ENCODE data around the gene TCF3. TPM values are rescaled to one million over a fixed set of nuclear protein-coding genes. Genes with fewer than 3 reads are reported as not detected.
A peak's percentile ranks its signal among the peaks of the same experiment; 100 is the strongest.

Gene TCF3
- total RNA-seq, 1 experiment from 2014 or later, result 208 TPM

DNA sequence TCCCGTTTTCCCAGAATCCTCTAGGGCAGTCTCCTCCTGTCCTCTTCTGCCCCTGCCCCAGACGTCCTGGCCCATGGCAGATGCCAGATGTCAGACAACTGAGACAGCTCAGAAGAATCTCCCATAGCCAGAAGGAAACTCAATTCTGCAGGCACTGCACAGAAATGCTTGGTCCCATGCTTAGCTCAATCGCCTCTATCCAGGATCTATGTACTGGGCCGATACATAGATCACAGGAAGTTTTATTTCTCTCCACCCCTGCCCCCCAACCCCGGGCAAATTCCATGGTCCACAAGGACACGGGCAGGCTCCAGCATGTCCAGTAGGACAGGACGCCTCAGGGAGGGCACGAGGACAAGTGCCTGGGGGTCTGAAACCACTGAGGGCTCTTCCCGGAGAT lies 64.5 kb downstream of the TCF3 start:
- ChIA-PET POLR2A (interaction anchor here (1.3 to 1.7 kb wide), 2 partner anchors 9 to 14 kb away, joined by 3 to 5 read pairs; no protein-coding TSS in a partner anchor), CTCF (interaction anchor here (1.1 to 1.7 kb wide), 2 partner anchors 42 to 250 kb away, joined by 3 to 7 read pairs; no protein-coding TSS in a partner anchor), RAD21 (ENCODE audit: low non-redundant PET in 1 of 2, low total read pairs in 2 of 2, uncharacterized antibody in 2 of 2, unreplicated experiment in 2 of 2) (interaction anchor here in 1 of 2 experiments (0.5 to 0.6 kb wide), 2 partner anchors 12 to 29 kb away, joined by 3 to 6 read pairs; no protein-coding TSS in a partner anchor)
- H3K4me1 ChIP-seq (ENCODE audit: control insufficient read depth in 1 of 2, insufficient read depth in 2 of 2, low read length in 2 of 2), result peaks cover 33 to 56% of the 10 kb centered on the region in 2 experiments
- no peaks in the 10 kb centered on the region for H4K20me1 ChIP-seq (ENCODE audit: insufficient read depth)
- peak overlapping the region; percentile 63 for H3K4me2 ChIP-seq (ENCODE audit: low read length)
- H3K9ac ChIP-seq (ENCODE audit: low read length), result peak overlapping the region; percentile 17
- peaks cover 63% of the 10 kb centered on the region for H3K79me2 ChIP-seq (ENCODE audit: insufficient read depth, low read length)
- DNase-seq (ENCODE audit: low read depth, low spot score) (no peak), ATAC-seq (no peak)
- H3K27me3 ChIP-seq (ENCODE audit: insufficient read depth, low read length), result no peaks in the 10 kb centered on the region
- TF ChIP-seq TCF7L2 (IDR thresholded peaks at IDR 0.05; ENCODE audit: borderline replicate concordance, extremely low read depth, insufficient read depth, insufficient read length), result no peak
- no peak for TF ChIP-seq ZFX (IDR thresholded peaks at IDR 0.05)
- TF ChIP-seq, protein P1, sequence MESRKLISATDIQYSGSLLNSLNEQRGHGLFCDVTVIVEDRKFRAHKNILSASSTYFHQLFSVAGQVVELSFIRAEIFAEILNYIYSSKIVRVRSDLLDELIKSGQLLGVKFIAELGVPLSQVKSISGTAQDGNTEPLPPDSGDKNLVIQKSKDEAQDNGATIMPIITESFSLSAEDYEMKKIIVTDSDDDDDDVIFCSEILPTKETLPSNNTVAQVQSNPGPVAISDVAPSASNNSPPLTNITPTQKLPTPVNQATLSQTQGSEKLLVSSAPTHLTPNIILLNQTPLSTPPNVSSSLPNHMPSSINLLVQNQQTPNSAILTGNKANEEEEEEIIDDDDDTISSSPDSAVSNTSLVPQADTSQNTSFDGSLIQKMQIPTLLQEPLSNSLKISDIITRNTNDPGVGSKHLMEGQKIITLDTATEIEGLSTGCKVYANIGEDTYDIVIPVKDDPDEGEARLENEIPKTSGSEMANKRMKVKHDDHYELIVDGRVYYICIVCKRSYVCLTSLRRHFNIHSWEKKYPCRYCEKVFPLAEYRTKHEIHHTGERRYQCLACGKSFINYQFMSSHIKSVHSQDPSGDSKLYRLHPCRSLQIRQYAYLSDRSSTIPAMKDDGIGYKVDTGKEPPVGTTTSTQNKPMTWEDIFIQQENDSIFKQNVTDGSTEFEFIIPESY (IDR thresholded peaks at IDR 0.05; ENCODE audit: extremely low read depth, insufficient replicate concordance, low read length), result no peak
- TF ChIP-seq EZH2 (IDR thresholded peaks at IDR 0.05), result no peak
- TF ChIP-seq JUND (IDR thresholded peaks at IDR 0.05), result no peak
- no peak for TF ChIP-seq EGR1 (IDR thresholded peaks at IDR 0.05; ENCODE audit: low read depth)
- no peak for TF ChIP-seq SIN3A (IDR thresholded peaks at IDR 0.05; ENCODE audit: low read depth)
- no peak for TF ChIP-seq ELF1 (IDR thresholded peaks at IDR 0.05; ENCODE audit: borderline replicate concordance, low read depth)
- H3K27ac ChIP-seq (ENCODE audit: low read depth, low read length), result peak overlapping the region; percentile 59
- H2AFZ ChIP-seq (ENCODE audit: low read depth, low read length, poor library complexity, severe bottlenecking), result no peak overlapping the region
- no peaks in the 10 kb centered on the region for H3K9me2 ChIP-seq (ENCODE audit: insufficient read depth)
- 0 out of 4 replicates have a peak, but pooled peaks cover 0 to 5% of the 10 kb centered on the region in 2 experiments for H3K36me3 ChIP-seq (ENCODE audit: control insufficient read depth in 1 of 2, insufficient read depth in 2 of 2, low read length in 2 of 2)
- intact Hi-C loops (cut with micrococcal nuclease), result no loop called here
- BruUV-seq (replicated peaks), result no TSS peak
- no peaks in the 10 kb centered on the region for H3K9me3 ChIP-seq (ENCODE audit: control insufficient read depth in 1 of 2, insufficient read depth in 1 of 2, low read depth in 1 of 2, low read length in 2 of 2)
- no peak overlapping the region for H3K4me3 ChIP-seq (replicated peaks in 1 of 2; ENCODE audit: low read depth in 1 of 2, low read length in 2 of 2)

DNA sequence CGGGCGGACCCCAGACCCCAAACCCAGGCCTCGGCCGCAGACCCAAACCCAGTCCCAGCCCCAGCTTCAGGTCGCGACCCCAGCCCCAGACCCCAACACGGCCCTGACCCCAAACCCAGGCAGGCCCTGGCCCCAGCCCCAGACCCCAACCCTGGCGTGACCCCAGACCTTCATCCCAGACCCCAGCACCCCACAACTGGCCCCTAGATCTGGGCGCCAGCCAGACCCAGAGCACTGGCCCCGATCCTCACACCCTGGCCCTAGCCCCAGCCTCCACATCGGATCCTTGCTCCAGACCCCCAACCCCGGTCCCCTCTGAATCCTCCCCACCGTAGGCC lies 67.2 kb downstream of the TCF3 start:
- CTCF ChIA-PET, result no interaction called here
- H4K20me1 ChIP-seq (ENCODE audit: insufficient read depth), result no peaks in the 10 kb centered on the region
- H3K27me3 ChIP-seq (ENCODE audit: insufficient read depth, low read length), result no peaks in the 10 kb centered on the region
- H3K79me2 ChIP-seq (ENCODE audit: insufficient read depth, low read length), result peaks cover 43% of the 10 kb centered on the region
- H2AFZ ChIP-seq (ENCODE audit: low read depth, low read length, poor library complexity, severe bottlenecking), result no peak overlapping the region
- H3K4me3 ChIP-seq (replicated peaks in 1 of 2; ENCODE audit: low read depth in 1 of 2, low read length in 2 of 2), result no peak overlapping the region
- H3K36me3 ChIP-seq (ENCODE audit: control insufficient read depth in 1 of 2, insufficient read depth in 2 of 2, low read length in 2 of 2), result peaks cover 0 to 10% of the 10 kb centered on the region in 2 experiments; a peak in 1 of 4 replicates
- RAD21 ChIA-PET (ENCODE audit: low non-redundant PET in 1 of 2, low total read pairs in 2 of 2, uncharacterized antibody in 2 of 2, unreplicated experiment in 2 of 2), result no interaction called here
- ATAC-seq, result no peak
- POLR2A ChIA-PET, result no interaction called here
- no peak overlapping the region for H3K27ac ChIP-seq (ENCODE audit: low read depth, low read length)
- H3K9me2 ChIP-seq (ENCODE audit: insufficient read depth), result no peaks in the 10 kb centered on the region
- intact Hi-C loops (cut with micrococcal nuclease), result no loop called here
- H3K4me1 ChIP-seq (ENCODE audit: control insufficient read depth in 1 of 2, insufficient read depth in 2 of 2, low read length in 2 of 2), result peaks cover 27 to 44% of the 10 kb centered on the region in 2 experiments
- DNase-seq (ENCODE audit: low read depth, low spot score), result no peak
- H3K9me3 ChIP-seq (ENCODE audit: control insufficient read depth in 1 of 2, insufficient read depth in 1 of 2, low read depth in 1 of 2, low read length in 2 of 2), result no peaks in the 10 kb centered on the region
- no TSS peak for BruUV-seq (replicated peaks)
- H3K9ac ChIP-seq (ENCODE audit: low read length), result no peak overlapping the region
- H3K4me2 ChIP-seq (ENCODE audit: low read length), result no peak overlapping the region
- TF ChIP-seq SIN3A (IDR thresholded peaks at IDR 0.05; ENCODE audit: low read depth), result no peak
- no peak for TF ChIP-seq RAD21 (IDR thresholded peaks at IDR 0.05; ENCODE audit: low read depth)
- TF ChIP-seq, protein P2, sequence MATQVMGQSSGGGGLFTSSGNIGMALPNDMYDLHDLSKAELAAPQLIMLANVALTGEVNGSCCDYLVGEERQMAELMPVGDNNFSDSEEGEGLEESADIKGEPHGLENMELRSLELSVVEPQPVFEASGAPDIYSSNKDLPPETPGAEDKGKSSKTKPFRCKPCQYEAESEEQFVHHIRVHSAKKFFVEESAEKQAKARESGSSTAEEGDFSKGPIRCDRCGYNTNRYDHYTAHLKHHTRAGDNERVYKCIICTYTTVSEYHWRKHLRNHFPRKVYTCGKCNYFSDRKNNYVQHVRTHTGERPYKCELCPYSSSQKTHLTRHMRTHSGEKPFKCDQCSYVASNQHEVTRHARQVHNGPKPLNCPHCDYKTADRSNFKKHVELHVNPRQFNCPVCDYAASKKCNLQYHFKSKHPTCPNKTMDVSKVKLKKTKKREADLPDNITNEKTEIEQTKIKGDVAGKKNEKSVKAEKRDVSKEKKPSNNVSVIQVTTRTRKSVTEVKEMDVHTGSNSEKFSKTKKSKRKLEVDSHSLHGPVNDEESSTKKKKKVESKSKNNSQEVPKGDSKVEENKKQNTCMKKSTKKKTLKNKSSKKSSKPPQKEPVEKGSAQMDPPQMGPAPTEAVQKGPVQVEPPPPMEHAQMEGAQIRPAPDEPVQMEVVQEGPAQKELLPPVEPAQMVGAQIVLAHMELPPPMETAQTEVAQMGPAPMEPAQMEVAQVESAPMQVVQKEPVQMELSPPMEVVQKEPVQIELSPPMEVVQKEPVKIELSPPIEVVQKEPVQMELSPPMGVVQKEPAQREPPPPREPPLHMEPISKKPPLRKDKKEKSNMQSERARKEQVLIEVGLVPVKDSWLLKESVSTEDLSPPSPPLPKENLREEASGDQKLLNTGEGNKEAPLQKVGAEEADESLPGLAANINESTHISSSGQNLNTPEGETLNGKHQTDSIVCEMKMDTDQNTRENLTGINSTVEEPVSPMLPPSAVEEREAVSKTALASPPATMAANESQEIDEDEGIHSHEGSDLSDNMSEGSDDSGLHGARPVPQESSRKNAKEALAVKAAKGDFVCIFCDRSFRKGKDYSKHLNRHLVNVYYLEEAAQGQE (IDR thresholded peaks at IDR 0.05; ENCODE audit: low read depth), result no peak
- no peak for TF ChIP-seq TCF7L2 (IDR thresholded peaks at IDR 0.05; ENCODE audit: borderline replicate concordance, extremely low read depth, insufficient read depth, insufficient read length)
- no peak for TF ChIP-seq JUND (IDR thresholded peaks at IDR 0.05)
- no peak for TF ChIP-seq POLR2A (IDR thresholded peaks at IDR 0.05; ENCODE audit: borderline replicate concordance, extremely low read depth, insufficient read depth, insufficient read length)
- TF ChIP-seq SRF (IDR thresholded peaks at IDR 0.05; ENCODE audit: low read depth), result no peak
- TF ChIP-seq EGR1 (IDR thresholded peaks at IDR 0.05; ENCODE audit: low read depth), result no peak
- TF ChIP-seq, protein P3, sequence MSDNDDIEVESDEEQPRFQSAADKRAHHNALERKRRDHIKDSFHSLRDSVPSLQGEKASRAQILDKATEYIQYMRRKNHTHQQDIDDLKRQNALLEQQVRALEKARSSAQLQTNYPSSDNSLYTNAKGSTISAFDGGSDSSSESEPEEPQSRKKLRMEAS (IDR thresholded peaks at IDR 0.05), result no peak
- no peak for TF ChIP-seq CBX3 (IDR thresholded peaks at IDR 0.05; ENCODE audit: low read depth)
- TF ChIP-seq, protein P4, sequence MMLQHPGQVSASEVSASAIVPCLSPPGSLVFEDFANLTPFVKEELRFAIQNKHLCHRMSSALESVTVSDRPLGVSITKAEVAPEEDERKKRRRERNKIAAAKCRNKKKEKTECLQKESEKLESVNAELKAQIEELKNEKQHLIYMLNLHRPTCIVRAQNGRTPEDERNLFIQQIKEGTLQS (IDR thresholded peaks at IDR 0.05), result no peak

Measured in HCT116 (cell line).